Posterior vena cava (tissue), 2 donors: ENCODE measurements around the gene CBLIF. TPM values are rescaled to one million over a fixed set of nuclear protein-coding genes. Genes with fewer than 3 reads are reported as not detected.
A peak's percentile ranks its signal among the peaks of the same experiment; 100 is the strongest.
"Not testable (repeated sequence)": the region's sequence is repeated elsewhere in the genome, so short reads cannot be mapped to it uniquely, and the experiment has no call there.

ENCODE experiments used
- DNase-seq: peaks from one replicate; pipeline ENCODE4 v3.0.0-alpha.2; 2020; ENCODE audit warnings: low spot score
- intact Hi-C, 2 donors: fragments of 100-400 bp; cut with DNase I; formaldehyde crosslinking; loops; one replicate each; pipeline versions ENCODE4 v1.14.1 to v1.14.2; 2022 to 2023
- total RNA-seq, 2 donors: library from RNA; stranded (reverse); fragmentation: NEBNext Ultra II Directional; extraction: Animal tissue kit (Norgen Biotek cat#: 25700); gene quantifications; one replicate each; pipeline ENCODE4 v1.2.1, GENCODE V29; 2021
- donor health status: DM: yes; HTN: yes; CAD: no.
- donor health status: DM: yes; HTN: yes; CAD: no.

Gene CBLIF
- total RNA-seq, 2 donors from 2014 or later, result not detected

GRCh38 chr11:59849551-59849950 lies 4.3 kb upstream of the CBLIF start:
- intact Hi-C loops, result not testable (repeated sequence)

GRCh38 chr11:59849129-59849528 lies 3.8 kb upstream of the CBLIF start:
- no peak for DNase-seq
- intact Hi-C loops, result no loop called here

More at GRCh38 chr11:59849551-59849950, 4.3 kb upstream of the CBLIF start:
- not testable (repeated sequence) for DNase-seq

- DNase-seq, intact Hi-C loops: not testable (repeated sequence)
These were observed 3.1 kb upstream of the CBLIF start for GRCh38 chr11:59848439-59848838.

GRCh38 chr11:59847626-59848025 lies 2.3 kb upstream of the CBLIF start:
- no peak for DNase-seq
- intact Hi-C loops, result no loop called here

GRCh38 chr11:59846556-59846955 lies 1.3 kb upstream of the CBLIF start:
- intact Hi-C loops, result no loop called here
- DNase-seq, result no peak

GRCh38 chr11:59842316-59842715 lies 3.0 kb downstream of the CBLIF start:
- intact Hi-C loops, result no loop called here
- DNase-seq, result no peak

GRCh38 chr11:59841514-59841913 lies 3.8 kb downstream of the CBLIF start:
- intact Hi-C loops, result no loop called here
- DNase-seq, result no peak

GRCh38 chr11:59839615-59840014 lies 5.7 kb downstream of the CBLIF start:
- intact Hi-C loops, result no loop called here
- no peak for DNase-seq

GRCh38 chr11:59833602-59834001 lies 11.7 kb downstream of the CBLIF start:
- no peak for DNase-seq
- intact Hi-C loops, result no loop called here

- no peak for DNase-seq
- intact Hi-C loops, result no loop called here
These were observed 15.9 kb downstream of the CBLIF start for GRCh38 chr11:59829358-59829757.

- intact Hi-C loops, result no loop called here
- no peak for DNase-seq
These were observed 22.2 kb downstream of the CBLIF start for GRCh38 chr11:59822989-59823566.

- no peak for DNase-seq
- intact Hi-C loops, result no loop called here
These were observed 26.7 kb downstream of the CBLIF start for GRCh38 chr11:59818572-59818971.

- DNase-seq, intact Hi-C loops: not testable (repeated sequence)
These were observed 28.9 kb downstream of the CBLIF start for GRCh38 chr11:59816434-59816833.

GRCh38 chr11:59815754-59816153 lies 29.5 kb downstream of the CBLIF start:
- intact Hi-C loops, result no loop called here
- DNase-seq, result no peak

- no peak for DNase-seq
- intact Hi-C loops, result no loop called here
These were observed 31.3 kb downstream of the CBLIF start for GRCh38 chr11:59814021-59814420.

GRCh38 chr11:59813364-59813763 lies 31.9 kb downstream of the CBLIF start:
- intact Hi-C loops, result no loop called here
- DNase-seq, result no peak

- no peak for DNase-seq
- intact Hi-C loops, result no loop called here
These were observed 33.1 kb downstream of the CBLIF start for GRCh38 chr11:59812220-59812619.

- DNase-seq, result no peak
- intact Hi-C loops, result no loop called here
These were observed 34.4 kb downstream of the CBLIF start for GRCh38 chr11:59810911-59811259.

- DNase-seq, result peak; percentile 97
- intact Hi-C loops, result no loop called here
These were observed 34.9 kb downstream of the CBLIF start, which contains the start of gene MRPL16 for GRCh38 chr11:59810189-59810910. Gene MRPL16 (minus strand): TSS chr11:59810778. CDS start chr11:59810658, 120 bp downstream.

GRCh38 chr11:59807047-59807610 lies 38.2 kb downstream of the CBLIF start:
- intact Hi-C loops, result no loop called here

GRCh38 chr11:59804061-59804460 lies 41.2 kb downstream of the CBLIF start:
- no peak for DNase-seq
- intact Hi-C loops, result loop anchor here (2.0 to 5.0 kb wide), 2 partner anchors 49 to 52 kb away; partner anchors contain the start of gene STX3 (in 1 of the 2)

More at GRCh38 chr11:59807047-59807610, 38.2 kb downstream of the CBLIF start:
- no peak for DNase-seq
